ENCODE measurements around the gene SH2D3C.

The SH2D3C gene

DNA sequence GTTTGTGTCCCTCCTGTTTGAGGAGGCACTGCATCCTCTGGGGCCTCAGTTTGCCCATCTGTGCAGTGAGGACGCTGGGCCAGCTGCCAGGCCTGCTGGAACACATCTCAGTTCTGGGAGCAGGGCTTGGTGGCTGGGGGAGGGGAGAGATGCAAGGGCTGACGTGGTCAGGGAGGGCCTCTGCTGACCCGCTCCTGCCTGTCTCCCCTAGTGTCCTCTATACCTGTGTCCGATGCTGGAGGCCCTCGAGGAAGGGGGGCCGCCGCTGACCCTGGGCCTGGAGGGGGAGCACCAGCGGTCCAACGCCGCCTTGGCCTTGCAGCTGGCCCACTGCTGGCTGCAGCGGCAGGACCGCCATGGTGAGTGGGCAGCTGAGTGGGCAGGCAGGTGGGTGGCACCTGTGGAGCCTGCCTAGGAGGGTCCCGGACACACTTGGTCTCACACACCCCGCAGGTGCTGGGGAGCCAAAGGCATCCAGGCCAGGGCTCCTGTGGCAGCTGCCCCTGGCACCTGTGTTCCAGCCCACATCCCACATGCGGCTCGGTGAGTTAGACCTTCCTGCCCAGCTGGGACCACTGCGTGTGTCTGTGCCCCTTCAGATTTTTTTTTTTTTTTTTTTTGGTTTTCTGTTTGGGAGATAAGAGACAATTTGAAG lies 30.0 kb upstream of the SH2D3C start:
- in situ Hi-C loops (cut with HindIII; ENCODE audit: low sequenced_read_pairs) = no loop called here

- in situ Hi-C loops (cut with HindIII; ENCODE audit: low sequenced_read_pairs) = no loop called here
These were observed 28.4 kb upstream of the SH2D3C start for GRCh38 chr9:127806871-127807270.

DNA sequence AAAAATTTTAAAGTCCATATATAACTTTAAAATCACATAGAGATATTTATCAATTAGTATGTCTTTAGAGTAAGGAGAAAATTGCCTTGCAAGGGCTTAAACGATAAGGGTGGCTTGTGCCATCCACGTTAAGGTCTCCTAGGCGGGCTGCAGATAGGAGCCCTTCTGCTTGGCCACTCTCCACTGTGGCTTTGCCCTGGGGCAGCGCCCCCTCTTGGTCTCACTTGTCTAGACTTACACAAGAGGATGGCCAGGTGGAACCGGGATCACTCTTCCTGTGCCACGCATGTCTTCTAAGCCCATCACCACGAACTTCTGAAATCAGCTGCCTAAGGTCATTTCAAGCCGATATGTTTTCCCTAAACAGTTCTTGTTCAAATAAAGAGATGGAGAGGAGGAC lies 27.2 kb upstream of the SH2D3C start:
- in situ Hi-C loops (cut with HindIII; ENCODE audit: low sequenced_read_pairs) = no loop called here

- in situ Hi-C loops (cut with HindIII; ENCODE audit: low sequenced_read_pairs) = no loop called here
These were observed 25.3 kb upstream of the SH2D3C start for GRCh38 chr9:127803507-127804352.

DNA sequence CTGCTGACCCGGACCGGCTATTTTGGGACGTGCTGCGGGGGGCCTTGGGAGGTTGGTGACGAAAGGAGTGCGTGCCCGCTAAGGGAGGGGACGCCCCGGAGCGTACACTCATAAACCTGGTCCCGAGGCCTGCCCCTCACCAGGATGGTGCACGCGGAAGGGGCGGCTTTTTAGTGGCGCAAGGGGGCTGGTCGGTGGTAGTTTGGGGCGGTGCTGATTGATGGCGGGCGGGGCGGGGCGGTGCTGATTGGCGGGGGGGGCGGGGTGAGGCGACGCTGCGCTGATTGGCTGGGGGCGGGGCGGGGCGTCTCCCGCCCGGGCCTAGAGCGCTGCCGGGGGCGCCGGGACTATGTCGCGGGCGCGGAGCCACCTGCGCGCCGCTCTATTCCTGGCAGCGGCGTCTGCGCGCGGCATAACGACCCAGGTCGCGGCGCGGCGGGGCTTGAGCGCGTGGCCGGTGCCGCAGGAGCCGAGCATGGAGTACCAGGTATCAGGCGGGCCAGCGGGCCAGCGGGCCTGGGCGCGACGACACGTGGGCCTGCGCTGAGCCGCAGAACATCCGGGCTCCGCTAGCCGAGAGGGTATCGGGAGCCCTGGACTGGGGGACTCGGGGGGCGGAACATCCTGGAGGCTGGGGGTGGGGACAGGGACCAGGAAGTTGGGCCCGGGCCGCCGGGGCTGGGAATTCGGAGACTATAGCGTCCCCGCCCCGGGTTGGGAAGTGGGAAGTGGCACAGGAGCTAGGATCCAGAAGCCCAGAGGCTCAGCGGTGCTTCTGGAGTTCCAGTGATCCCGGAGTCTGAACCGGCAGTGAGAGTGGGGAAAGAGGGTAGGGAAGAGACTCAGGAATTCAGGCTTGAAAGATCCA lies 24.3 kb upstream of the SH2D3C start, which contains the start of gene FPGS:
FPGS (plus strand) TSS at position 307 of the 868 bp plus-strand sequence; CDS start at position 350, 43 bp downstream.
- in situ Hi-C loops (cut with HindIII; ENCODE audit: low sequenced_read_pairs) = no loop called here

- in situ Hi-C loops (cut with HindIII; ENCODE audit: low sequenced_read_pairs) = no loop called here
These were observed 23.6 kb upstream of the SH2D3C start for GRCh38 chr9:127801955-127802575.

DNA sequence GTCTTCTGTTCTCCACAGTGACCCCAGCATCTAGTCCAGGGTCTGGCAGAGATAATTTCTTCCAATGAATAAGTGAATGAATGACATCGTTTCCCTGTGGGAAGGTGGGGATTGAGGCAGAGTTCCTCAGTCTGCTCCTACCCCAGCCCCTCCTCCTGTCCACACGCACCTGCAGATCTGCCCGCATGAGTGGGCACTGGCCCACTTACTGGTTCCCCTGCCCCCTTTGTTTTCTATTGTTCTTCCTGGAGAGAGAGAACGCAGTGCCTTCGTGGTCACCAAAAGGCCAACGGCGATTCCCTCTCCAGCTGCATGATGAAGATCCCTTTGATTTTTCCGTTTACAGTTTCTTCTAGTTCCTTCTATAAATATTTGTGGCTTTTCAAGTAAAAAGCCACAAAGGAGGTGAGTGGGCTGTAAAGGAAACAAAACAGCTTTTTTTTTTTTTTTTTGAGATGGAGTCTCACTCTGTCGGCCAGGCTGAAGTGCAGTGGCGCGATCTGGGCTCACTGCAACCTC lies 18.4 kb upstream of the SH2D3C start:
- in situ Hi-C loops (cut with HindIII; ENCODE audit: low sequenced_read_pairs) = no loop called here

DNA sequence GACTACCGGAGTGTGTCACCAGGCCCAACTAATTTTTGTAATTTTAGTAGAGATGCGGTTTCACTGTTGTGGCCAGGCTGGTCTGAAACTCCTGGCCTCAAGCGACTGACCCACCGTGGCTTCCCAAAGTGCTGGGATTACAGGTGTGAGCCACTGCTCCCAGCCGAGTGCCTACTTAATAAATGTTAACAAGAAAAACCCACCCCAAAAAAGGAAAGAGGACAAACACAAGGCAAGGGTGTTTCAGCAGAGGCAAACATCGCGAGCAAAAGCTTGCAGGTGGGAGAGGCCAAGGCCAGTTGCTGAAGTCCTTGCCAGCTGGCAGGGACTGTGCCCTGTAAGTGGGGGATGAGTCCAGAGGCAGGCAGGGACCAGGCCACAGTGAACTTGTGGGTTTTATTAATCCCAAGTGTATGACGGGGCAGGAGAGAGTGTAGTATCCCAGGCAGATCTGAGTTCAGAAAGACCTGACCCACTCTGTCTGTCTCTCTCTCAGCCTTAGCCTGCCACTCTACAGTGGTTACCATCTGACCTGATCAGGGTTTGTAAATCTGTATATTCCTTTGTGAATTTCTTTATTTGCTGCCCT lies 17.9 kb upstream of the SH2D3C start:
- in situ Hi-C loops (cut with HindIII; ENCODE audit: low sequenced_read_pairs) = no loop called here

GRCh38 chr9:127794001-127794791 lies 15.7 kb upstream of the SH2D3C start:
- in situ Hi-C loops (cut with HindIII; ENCODE audit: low sequenced_read_pairs) = no loop called here

- in situ Hi-C loops (cut with HindIII; ENCODE audit: low sequenced_read_pairs) = no loop called here
These were observed 14.7 kb upstream of the SH2D3C start for GRCh38 chr9:127793093-127793708.

- in situ Hi-C loops (cut with HindIII; ENCODE audit: low sequenced_read_pairs) = no loop called here
These were observed 14.1 kb upstream of the SH2D3C start for GRCh38 chr9:127792417-127793031.

DNA sequence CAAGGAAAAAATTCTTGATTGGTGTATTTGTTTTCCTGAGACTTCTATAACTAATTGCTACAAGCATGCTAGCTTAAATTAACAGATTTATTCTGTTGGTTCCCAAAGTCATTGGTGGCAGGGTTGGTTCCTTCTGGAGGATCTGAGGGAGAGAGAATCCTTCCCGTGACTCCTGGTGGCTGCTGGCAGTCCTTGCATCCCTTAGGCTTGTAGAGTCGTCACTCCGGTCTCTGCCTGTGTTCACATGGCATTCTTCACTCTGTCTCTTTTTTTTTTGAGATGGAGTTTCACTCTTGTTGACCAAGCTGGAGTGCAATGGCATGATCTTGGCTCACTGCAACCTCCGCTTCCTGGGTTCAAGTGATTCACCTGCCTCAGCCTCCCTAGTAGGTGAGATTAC lies 12.6 kb upstream of the SH2D3C start:
- in situ Hi-C loops (cut with HindIII; ENCODE audit: low sequenced_read_pairs) = no loop called here

- in situ Hi-C loops (cut with HindIII; ENCODE audit: low sequenced_read_pairs) = no loop called here
These were observed 11.8 kb upstream of the SH2D3C start for GRCh38 chr9:127790094-127790855.

- in situ Hi-C loops (cut with HindIII; ENCODE audit: low sequenced_read_pairs) = no loop called here
These were observed 10.7 kb upstream of the SH2D3C start for GRCh38 chr9:127789179-127789578.

- in situ Hi-C loops (cut with HindIII; ENCODE audit: low sequenced_read_pairs) = no loop called here
These were observed 10.0 kb upstream of the SH2D3C start for GRCh38 chr9:127788337-127789011.

GRCh38 chr9:127786773-127787104 lies 8.3 kb upstream of the SH2D3C start:
- in situ Hi-C loops (cut with HindIII; ENCODE audit: low sequenced_read_pairs) = no loop called here
